Measurements from ENCODE around the gene ZNF839. TPM values are rescaled to one million over a fixed set of nuclear protein-coding genes. Genes with fewer than 3 reads are reported as not detected.
"Not testable (repeated sequence)": the region's sequence is repeated elsewhere in the genome, so short reads cannot be mapped to it uniquely, and the experiment has no call there.

The ZNF839 gene
- total and polyA plus RNA-seq, 8 donors = 5.9 to 24.9 (median 7.4) TPM

GRCh38 chr14:102321456-102322422 is 2.2 kb downstream of the ZNF839 start:
- no peak for ATAC-seq
- Histone ChIP-seq H3K27me3 (no peaks in the 10 kb centered on the region), H3K4me3 (no peak overlapping the region), H3K36me3 (peaks cover 0 to 11% (median 0%) of the 10 kb centered on the region in 3 donors), H3K27ac (no peak overlapping the region), H3K4me1 (peaks cover 6 to 12% (median 10%) of the 10 kb centered on the region in 3 donors), H3K9me3 (no peaks in the 10 kb centered on the region)
- WGBS, 2 donors = 67 to 75% methylated on average over 12 of the region's 12 CpGs
- TF ChIP-seq, protein P1, sequence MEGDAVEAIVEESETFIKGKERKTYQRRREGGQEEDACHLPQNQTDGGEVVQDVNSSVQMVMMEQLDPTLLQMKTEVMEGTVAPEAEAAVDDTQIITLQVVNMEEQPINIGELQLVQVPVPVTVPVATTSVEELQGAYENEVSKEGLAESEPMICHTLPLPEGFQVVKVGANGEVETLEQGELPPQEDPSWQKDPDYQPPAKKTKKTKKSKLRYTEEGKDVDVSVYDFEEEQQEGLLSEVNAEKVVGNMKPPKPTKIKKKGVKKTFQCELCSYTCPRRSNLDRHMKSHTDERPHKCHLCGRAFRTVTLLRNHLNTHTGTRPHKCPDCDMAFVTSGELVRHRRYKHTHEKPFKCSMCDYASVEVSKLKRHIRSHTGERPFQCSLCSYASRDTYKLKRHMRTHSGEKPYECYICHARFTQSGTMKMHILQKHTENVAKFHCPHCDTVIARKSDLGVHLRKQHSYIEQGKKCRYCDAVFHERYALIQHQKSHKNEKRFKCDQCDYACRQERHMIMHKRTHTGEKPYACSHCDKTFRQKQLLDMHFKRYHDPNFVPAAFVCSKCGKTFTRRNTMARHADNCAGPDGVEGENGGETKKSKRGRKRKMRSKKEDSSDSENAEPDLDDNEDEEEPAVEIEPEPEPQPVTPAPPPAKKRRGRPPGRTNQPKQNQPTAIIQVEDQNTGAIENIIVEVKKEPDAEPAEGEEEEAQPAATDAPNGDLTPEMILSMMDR (IDR thresholded peaks at IDR 0.05) = no peak
- peak in 1 of 6 donors; percentile 34 for DNase-seq
- FAIRE-seq = no peak
- intact Hi-C loops (cut with DNase I) = no loop called here

- H3K36me3 ChIP-seq = peaks cover 0 to 13% (median 0%) of the 10 kb centered on the region in 3 donors
- TF ChIP-seq, protein P1 (IDR thresholded peaks at IDR 0.05) = peak in 1 of 4 donors; percentile 47
- no peaks in the 10 kb centered on the region for H3K27me3 ChIP-seq
- intact Hi-C loops (cut with DNase I) = no loop called here
- H3K9me3 ChIP-seq = no peaks in the 10 kb centered on the region
- no peak for FAIRE-seq
- no peak overlapping the region for H3K4me3 ChIP-seq
- H3K27ac ChIP-seq = no peak overlapping the region
- ATAC-seq = peak in 2 of 4 donors; percentile 32 to 39
- WGBS, 2 donors = 29 to 31% methylated on average over 8 of the region's 8 CpGs
- H3K4me1 ChIP-seq = peaks cover 6 to 12% (median 10%) of the 10 kb centered on the region in 3 donors
- DNase-seq = peak in 4 of 6 donors; percentile 48 to 74 (median 62)
Measured at GRCh38 chr14:102323102-102323501, 3.6 kb downstream of the ZNF839 start.

DNA sequence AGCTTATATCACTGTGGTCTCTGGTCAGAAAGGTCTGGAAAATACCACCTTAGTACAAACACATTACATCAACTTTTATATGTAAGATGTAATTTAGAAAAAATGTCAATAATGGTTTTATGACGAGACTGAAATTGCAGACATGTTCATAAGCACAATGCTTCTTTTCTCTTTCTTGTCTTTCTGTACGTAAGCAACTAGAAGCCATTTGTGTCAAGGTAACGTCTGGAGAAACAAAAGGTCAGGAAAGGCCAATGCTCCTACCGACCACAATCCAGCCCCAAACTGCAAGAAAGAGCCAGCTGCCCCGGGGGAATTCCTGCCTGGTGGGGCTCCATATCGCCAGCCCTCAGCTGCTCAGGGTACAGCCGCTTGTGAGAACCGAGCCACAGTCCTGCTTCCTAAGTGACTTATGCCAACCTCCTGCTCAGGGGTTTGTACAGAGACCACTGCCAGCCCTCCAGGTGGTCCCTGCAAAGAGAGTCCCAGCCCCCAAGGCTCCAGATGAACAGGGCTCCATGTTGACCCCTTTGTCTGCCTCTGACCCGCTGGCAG is 6.3 kb downstream of the ZNF839 start:
- no peak overlapping the region for H3K27ac ChIP-seq
- no peaks in the 10 kb centered on the region for H3K9me3 ChIP-seq
- intact Hi-C loops (cut with DNase I) = no loop called here
- no peak overlapping the region for H3K4me3 ChIP-seq
- 81 to 89% methylated on average over 9 of the region's 9 CpGs for WGBS, 2 donors
- TF ChIP-seq, protein P1 (IDR thresholded peaks at IDR 0.05) = no peak
- peak in 1 of 6 donors; percentile 28 for DNase-seq
- no peak for ATAC-seq
- no peaks in the 10 kb centered on the region for H3K27me3 ChIP-seq
- no peak for FAIRE-seq
- peaks cover 4 to 7% (median 6%) of the 10 kb centered on the region in 3 donors for H3K4me1 ChIP-seq
- peaks cover 0 to 13% (median 0%) of the 10 kb centered on the region in 3 donors for H3K36me3 ChIP-seq

GRCh38 chr14:102326583-102326982 is 7.0 kb downstream of the ZNF839 start:
- no peak overlapping the region for H3K27ac ChIP-seq
- H3K4me3 ChIP-seq = no peak overlapping the region
- no peaks in the 10 kb centered on the region for H3K27me3 ChIP-seq
- 92% methylated on average over 14 of the region's 14 CpGs for WGBS, 2 donors
- H3K4me1 ChIP-seq = no peaks in the 10 kb centered on the region
- TF ChIP-seq, protein P1 (IDR thresholded peaks at IDR 0.05) = no peak
- no peak for FAIRE-seq
- peak in 2 of 6 donors; percentile 30 to 72 for DNase-seq
- peaks cover 0 to 14% (median 0%) of the 10 kb centered on the region in 3 donors for H3K36me3 ChIP-seq
- no peak for ATAC-seq
- intact Hi-C loops (cut with DNase I) = no loop called here
- H3K9me3 ChIP-seq = no peaks in the 10 kb centered on the region

GRCh38 chr14:102329381-102329780 is 9.8 kb downstream of the ZNF839 start:
- H3K4me1 ChIP-seq; ATAC-seq; FAIRE-seq; H3K4me3 ChIP-seq; intact Hi-C loops (cut with DNase I); H3K27ac ChIP-seq; H3K27me3 ChIP-seq; H3K9me3 ChIP-seq: not testable (repeated sequence)
- WGBS, 2 donors = 86 to 94% methylated on average over 6 of the region's 6 CpGs
- peaks cover 0 to 19% (median 0%) of the 10 kb centered on the region in 3 donors for H3K36me3 ChIP-seq
- peak in 1 of 6 donors; percentile 1 for DNase-seq

All from pancreas (tissue), 10 donors.